Uterus (tissue), 4 donors: ENCODE results near the gene PES1. TPM values are rescaled to one million over a fixed set of nuclear protein-coding genes. Genes with fewer than 3 reads are reported as not detected.

Experiments used
- DNase-seq, 2 donors: peaks; one replicate each; pipeline ENCODE4 v3.0.0-alpha.2; 2019 to 2020
- H3K27ac ChIP-seq, 2 donors: fragments of 200-600 bp; sonication (generic); 1 replicate in 1 of 2; 2 replicates in 1 of 2; pipeline ENCODE4 v1.5.1; 2016 to 2018
- H3K27me3 ChIP-seq, 2 donors: fragments of 200-600 bp; sonication (generic); one replicate each; pipeline ENCODE4 v1.5.1; 2018 to 2019; ENCODE audit warnings: control low read depth in 1 of 2
- H3K36me3 ChIP-seq, 2 donors: fragments of 200-600 bp; sonication (generic); one replicate each; pipeline ENCODE4 v1.5.1; 2019; ENCODE audit warnings: control low read depth in 1 of 2
- H3K4me1 ChIP-seq, 2 donors: fragments of 200-600 bp; sonication (generic); one replicate each; pipeline ENCODE4 v1.5.1; 2018 to 2019; ENCODE audit warnings: control low read depth in 1 of 2
- H3K4me3 ChIP-seq, 2 donors: fragments of 200-600 bp; sonication (generic); 1 replicate in 1 of 2; 2 replicates in 1 of 2; pipeline ENCODE4 v1.5.1; 2018 to 2019; ENCODE audit warnings: mild to moderate bottlenecking in 1 of 2
- H3K9me3 ChIP-seq, 2 donors: fragments of 200-600 bp; sonication (generic); one replicate each; pipeline ENCODE4 v1.5.1; 2019; ENCODE audit warnings: control low read depth in 1 of 2
- CTCF ChIP-seq, 4 experiments: fragments of 200-600 bp in 2 of 4; fragments of 450-650 bp in 2 of 4; sonication (generic) in 2 of 4; IDR thresholded peaks; one replicate each; pipeline ENCODE4 v1.5.1; 2016 to 2019; ENCODE audit warnings: antibody characterized with exemption in 4 of 4, mild to moderate bottlenecking in 2 of 4, moderate library complexity in 1 of 4
- POLR2A ChIP-seq, 2 donors: fragments of 450-650 bp; IDR thresholded peaks; one replicate each; pipeline ENCODE4 v1.6.1; 2016; ENCODE audit warnings: antibody characterized with exemption in 2 of 2, mild to moderate bottlenecking in 1 of 2, moderate library complexity in 1 of 2
- intact Hi-C: fragments of 100-400 bp; cut with DNase I; formaldehyde crosslinking; loops from one replicate; pipeline ENCODE4 v1.15.1; 2023; ENCODE audit warnings: low total_unique reads
- total RNA-seq, 4 donors: library from RNA; depleted of rRNA in 3 of 4; stranded (reverse); fragments of >200 nt in 3 of 4; gene quantifications; one replicate each; pipeline versions ENCODE4 v1.1.0 to v1.2.4, GENCODE V29; 2014 to 2023
- donor health status: DM: yes; HTN: yes; CAD: no.

Gene PES1
- total RNA-seq, 4 donors from 2014 or later, result 13.5 to 67.5 (median 44.9) TPM

GRCh38 chr22:30582788-30583545, 8.7 kb downstream of the PES1 start:
- Histone ChIP-seq H3K9me3 (no peaks in the 10 kb centered on the region), H3K4me3 (no peak overlapping the region), H3K36me3 (no peaks in the 10 kb centered on the region), H3K27me3 (no peaks in the 10 kb centered on the region), H3K27ac (no peak overlapping the region), H3K4me1 (no peaks in the 10 kb centered on the region)
- TF ChIP-seq POLR2A (IDR thresholded peaks at IDR 0.05) (no peak), CTCF (IDR thresholded peaks at IDR 0.05) (no peak)
- intact Hi-C loops, result no loop called here
- no peak for DNase-seq

- TF ChIP-seq POLR2A (IDR thresholded peaks at IDR 0.05), result no peak
- no peak for TF ChIP-seq CTCF (IDR thresholded peaks at IDR 0.05)
- no peaks in the 10 kb centered on the region for H3K27me3 ChIP-seq
- DNase-seq, result no peak
- intact Hi-C loops, result no loop called here
- no peaks in the 10 kb centered on the region for H3K36me3 ChIP-seq
- no peak overlapping the region for H3K4me3 ChIP-seq
- H3K9me3 ChIP-seq, result no peaks in the 10 kb centered on the region
- no peaks in the 10 kb centered on the region for H3K4me1 ChIP-seq
- H3K27ac ChIP-seq, result no peak overlapping the region
Measured at GRCh38 chr22:30582051-30582450, 9.7 kb downstream of the PES1 start.

- H3K36me3 ChIP-seq, result no peaks in the 10 kb centered on the region
- no peaks in the 10 kb centered on the region for H3K27me3 ChIP-seq
- H3K27ac ChIP-seq, result no peak overlapping the region
- peaks cover 0 to 2% of the 10 kb centered on the region in 2 donors for H3K4me1 ChIP-seq
- intact Hi-C loops, result no loop called here
- H3K4me3 ChIP-seq, result no peak overlapping the region
- DNase-seq, result no peak
- H3K9me3 ChIP-seq, result no peaks in the 10 kb centered on the region
- TF ChIP-seq POLR2A (IDR thresholded peaks at IDR 0.05) (no peak), CTCF (IDR thresholded peaks at IDR 0.05) (no peak)
Measured at GRCh38 chr22:30580896-30581295, 10.8 kb downstream of the PES1 start.

GRCh38 chr22:30578481-30578880, 13.2 kb downstream of the PES1 start:
- Histone ChIP-seq H3K27me3 (no peaks in the 10 kb centered on the region), H3K4me3 (no peak overlapping the region), H3K27ac (no peak overlapping the region), H3K9me3 (no peaks in the 10 kb centered on the region), H3K36me3 (no peaks in the 10 kb centered on the region), H3K4me1 (peaks cover 0 to 15% of the 10 kb centered on the region in 2 donors)
- intact Hi-C loops, result no loop called here
- TF ChIP-seq CTCF (IDR thresholded peaks at IDR 0.05) (no peak), POLR2A (IDR thresholded peaks at IDR 0.05) (no peak)
- no peak for DNase-seq

GRCh38 chr22:30575859-30576258, 15.9 kb downstream of the PES1 start:
- Histone ChIP-seq H3K27me3 (no peaks in the 10 kb centered on the region), H3K27ac (peak overlapping the region; percentile 31 to 36), H3K4me1 (peaks cover 0 to 15% of the 10 kb centered on the region in 2 donors), H3K9me3 (no peaks in the 10 kb centered on the region), H3K36me3 (no peaks in the 10 kb centered on the region), H3K4me3 (no peak overlapping the region)
- intact Hi-C loops, result no loop called here
- TF ChIP-seq POLR2A (IDR thresholded peaks at IDR 0.05), result no peak
- TF ChIP-seq CTCF (IDR thresholded peaks at IDR 0.05), result no peak
- DNase-seq, result no peak
